IMR-90 (cell line): ENCODE data around the gene NF2.

ENCODE experiments used
- CTCF ChIP-seq: conservative IDR thresholded peaks from 2 replicates; pipeline ENCODE4 v1.5.1; 2012; ENCODE audit warnings: mild to moderate bottlenecking, low read depth, low read length, improper control_type of control experiment
- MAFK ChIP-seq: IDR thresholded peaks from 2 replicates; pipeline ENCODE4 v1.6.1; 2012; ENCODE audit warnings: low read depth, low read length, improper control_type of control experiment
- POLR2A ChIP-seq: IDR thresholded peaks from 2 replicates; pipeline ENCODE4 v1.6.1; 2012; ENCODE audit warnings: mild to moderate bottlenecking, low read depth, low read length

DNA sequence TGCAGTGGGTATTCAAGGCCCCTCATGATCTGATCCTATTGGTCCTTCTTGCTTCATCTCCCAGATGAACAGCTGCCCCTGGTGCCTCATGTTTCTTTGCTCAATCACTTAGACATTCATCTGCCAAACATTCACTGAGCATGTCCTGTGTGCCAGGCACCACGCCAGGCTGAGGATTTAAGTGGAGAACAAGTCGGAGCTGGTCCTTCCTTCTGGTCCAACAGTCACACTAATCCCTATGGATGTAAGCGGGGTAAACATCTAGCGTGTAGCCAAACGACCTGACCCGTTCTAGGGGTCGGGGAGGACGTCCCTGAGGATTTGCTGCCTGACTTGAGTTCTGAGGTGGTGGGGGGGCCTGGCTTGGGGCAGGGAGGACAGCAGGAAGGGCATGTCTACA, 141.5 kb downstream of the NF2 start:
- TF ChIP-seq CTCF (no peak), MAFK (no peak), POLR2A (no peak)
